Astrocyte (in vitro differentiated cells and primary cell): ENCODE measurements around the gene SUPT5H. TPM values are rescaled to one million over a fixed set of nuclear protein-coding genes. Genes with fewer than 3 reads are reported as not detected.

ENCODE experiments used
- DNase-seq: peaks from one replicate; pipeline ENCODE4 v3.0.0-alpha.2; 2010; ENCODE audit warnings: low read depth
- FAIRE-seq: peaks from 2 replicates; lab custom pipeline; 2011; peaks lifted over from hg19 to GRCh38; lab: Jason Lieb, UNC
- H2AFZ ChIP-seq: 2 replicates; pipeline ENCODE4 v1.6.0; 2012; ENCODE audit warnings: low read depth, low read length, inconsistent platforms
- H3K27ac ChIP-seq: 2 replicates; pipeline ENCODE4 v1.5.1; 2011; ENCODE audit warnings: low read depth, low read length, inconsistent platforms
- H3K27me3 ChIP-seq: 2 replicates; pipeline ENCODE4 v1.6.0; 2011; ENCODE audit warnings: low read length, inconsistent platforms; ENCODE audit not compliant: insufficient read depth
- H3K36me3 ChIP-seq: 2 replicates; pipeline ENCODE4 v1.5.1; 2011; ENCODE audit warnings: low read length, inconsistent platforms; ENCODE audit not compliant: insufficient read depth
- H3K4me1 ChIP-seq: 2 replicates; pipeline ENCODE4 v1.5.1; 2011; ENCODE audit warnings: low read length, inconsistent platforms; ENCODE audit not compliant: insufficient read depth
- H3K4me2 ChIP-seq: 2 replicates; pipeline ENCODE4 v1.6.0; 2012; ENCODE audit warnings: low read length, inconsistent platforms
- H3K4me3 ChIP-seq: 2 replicates; pipeline ENCODE4 v1.5.1; 2011; ENCODE audit warnings: low read depth, mild to moderate bottlenecking, low read length, inconsistent platforms; ENCODE audit not compliant: insufficient read depth
- H3K79me2 ChIP-seq: 2 replicates; pipeline ENCODE4 v1.6.0; 2012; ENCODE audit warnings: mild to moderate bottlenecking, low read length, inconsistent platforms; ENCODE audit not compliant: insufficient read depth
- H3K9ac ChIP-seq: 2 replicates; pipeline ENCODE4 v1.6.0; 2012; ENCODE audit warnings: mild to moderate bottlenecking, low read length, inconsistent platforms
- H3K9me3 ChIP-seq: 2 replicates; pipeline ENCODE4 v1.5.1; 2012; ENCODE audit warnings: low read depth, mild to moderate bottlenecking, low read length, inconsistent platforms; ENCODE audit not compliant: insufficient read depth
- H4K20me1 ChIP-seq: 2 replicates; pipeline ENCODE4 v1.6.0; 2012; ENCODE audit warnings: low read length, inconsistent platforms; ENCODE audit not compliant: insufficient read depth
- H3K27ac Mint-ChIP-seq: one replicate; pipeline ENCODE4 v1.8.0; 2021; ENCODE audit warnings: mild to moderate bottlenecking, mixed read lengths; ENCODE audit not compliant: unreplicated experiment
- H3K27me3 Mint-ChIP-seq: one replicate; pipeline ENCODE4 v1.8.0; 2021; ENCODE audit warnings: low read depth, mixed read lengths; ENCODE audit not compliant: unreplicated experiment
- H3K36me3 Mint-ChIP-seq: one replicate; pipeline ENCODE4 v1.8.0; 2021; ENCODE audit warnings: low read depth, mixed read lengths; ENCODE audit not compliant: unreplicated experiment
- H3K4me1 Mint-ChIP-seq: one replicate; pipeline ENCODE4 v1.8.0; 2021; ENCODE audit warnings: low read depth, mixed read lengths; ENCODE audit not compliant: unreplicated experiment
- H3K4me3 Mint-ChIP-seq: one replicate; pipeline ENCODE4 v1.8.0; 2021; ENCODE audit warnings: mild to moderate bottlenecking, moderate library complexity, mixed read lengths; ENCODE audit not compliant: unreplicated experiment
- H3K9me3 Mint-ChIP-seq: one replicate; pipeline ENCODE4 v1.8.0; 2021; ENCODE audit warnings: mild to moderate bottlenecking, mixed read lengths; ENCODE audit not compliant: unreplicated experiment
- CTCF ChIP-seq: IDR thresholded peaks from 2 replicates; pipeline ENCODE4 v1.5.1; 2011; ENCODE audit warnings: low read depth, mild to moderate bottlenecking, inconsistent platforms, low read length, moderate library complexity; ENCODE audit not compliant: insufficient read depth
- EZH2 ChIP-seq: IDR thresholded peaks from 2 replicates; pipeline ENCODE4 v1.6.1; 2012; ENCODE audit warnings: mild to moderate bottlenecking, low read length, inconsistent platforms; ENCODE audit not compliant: insufficient read depth
- microRNA-seq: library from miRNA; unstranded; fragments of <30 nt; microRNA quantifications from one replicate; pipeline ENCODE4 v1.2.0, GENCODE V29; 2020
- total RNA-seq: library from RNA; stranded (reverse); gene quantifications from 2 replicates; pipeline ENCODE4 v1.2.1, GENCODE V29; 2021

Gene SUPT5H
- total RNA-seq, 1 donor from 2014 or later = 171 TPM

- H3K4me3 ChIP-seq = no peak overlapping the region
- no peak overlapping the region for H2AFZ ChIP-seq
- no peaks in the 10 kb centered on the region for H3K79me2 ChIP-seq
- no peak overlapping the region for H3K27ac ChIP-seq
- DNase-seq (no peak), FAIRE-seq (no peak)
- peaks cover 1% of the 10 kb centered on the region for H4K20me1 ChIP-seq
- Mint-ChIP-seq H3K36me3 (peaks cover 2% of the 10 kb centered on the region), H3K4me1 (no peaks in the 10 kb centered on the region), H3K4me3 (no peak overlapping the region), H3K9me3 (no peaks in the 10 kb centered on the region), H3K27me3 (no peaks in the 10 kb centered on the region), H3K27ac (no peak overlapping the region)
- no peak overlapping the region for H3K9ac ChIP-seq
- H3K36me3 ChIP-seq = no peaks in the 10 kb centered on the region
- H3K9me3 ChIP-seq = no peaks in the 10 kb centered on the region
- TF ChIP-seq EZH2 (no peak), CTCF (no peak)
- no peak overlapping the region for H3K4me2 ChIP-seq
- no peaks in the 10 kb centered on the region for H3K4me1 ChIP-seq
- no peaks in the 10 kb centered on the region for H3K27me3 ChIP-seq
Measured at GRCh38 chr19:39524495-39524894, 79.1 kb downstream of the SUPT5H start.

- Mint-ChIP-seq H3K4me1 (no peaks in the 10 kb centered on the region), H3K9me3 (no peaks in the 10 kb centered on the region), H3K27ac (no peak overlapping the region), H3K27me3 (no peaks in the 10 kb centered on the region), H3K36me3 (peaks cover 2% of the 10 kb centered on the region), H3K4me3 (no peak overlapping the region)
- TF ChIP-seq CTCF = no peak
- TF ChIP-seq EZH2 = no peak
- Histone ChIP-seq H3K79me2 (no peaks in the 10 kb centered on the region), H3K9ac (no peak overlapping the region), H3K9me3 (no peaks in the 10 kb centered on the region), H3K36me3 (no peaks in the 10 kb centered on the region), H2AFZ (no peak overlapping the region), H3K4me2 (no peak overlapping the region), H3K4me3 (no peak overlapping the region), H3K27me3 (no peaks in the 10 kb centered on the region), H3K27ac (no peak overlapping the region), H4K20me1 (peaks cover 3% of the 10 kb centered on the region), H3K4me1 (no peaks in the 10 kb centered on the region)
- FAIRE-seq (no peak), DNase-seq (no peak)
Measured at GRCh38 chr19:39525205-39525604, 79.8 kb downstream of the SUPT5H start.

Small RNA genes within 50 kb of the gene (microRNA-seq; reads per million reads assigned to microRNA genes)
- not detected for gene MIR4530

Other genes with a start within 250 kb of the SUPT5H start
- not detected in 2 replicates for gene NCCRP1, start 248.6 kb upstream of the SUPT5H start, total RNA-seq
- not detected in 2 replicates for gene SYCN, start 241.3 kb upstream of the SUPT5H start, total RNA-seq
- not detected in 2 replicates for gene IFNL3, start 200.6 kb upstream of the SUPT5H start, total RNA-seq
- not detected in 2 replicates for gene IFNL4, start 196.7 kb upstream of the SUPT5H start, total RNA-seq
- gene IFNL2, start 177.2 kb upstream of the SUPT5H start, total RNA-seq = not detected in 2 replicates
- gene IFNL1, start 149.2 kb upstream of the SUPT5H start, total RNA-seq = 0.52 and 1.3 TPM in 2 replicates
- 1.5 and 2.0 TPM in 2 replicates for gene LRFN1, start 124.7 kb upstream of the SUPT5H start, total RNA-seq
- 0.79 and 1.1 TPM in 2 replicates for gene GMFG, start 109.5 kb upstream of the SUPT5H start, total RNA-seq
- gene SAMD4B, start 103.2 kb upstream of the SUPT5H start, total RNA-seq = 95.0 and 98.6 TPM in 2 replicates
- 42.0 and 43.2 TPM in 2 replicates for gene PAF1, start 54.5 kb upstream of the SUPT5H start, total RNA-seq
- 27.0 and 29.9 TPM in 2 replicates for gene MED29, start 54.2 kb upstream of the SUPT5H start, total RNA-seq
- gene ZFP36, start 38.7 kb upstream of the SUPT5H start, total RNA-seq = 21.6 and 28.0 TPM in 2 replicates
- gene PLEKHG2, start 32.9 kb upstream of the SUPT5H start, total RNA-seq = 101 and 102 TPM in 2 replicates
- gene RPS16, start 9.6 kb upstream of the SUPT5H start, total RNA-seq = 1,194 and 1,329 TPM in 2 replicates
- 85.3 and 97.2 TPM in 2 replicates for gene TIMM50, start 35.3 kb downstream of the SUPT5H start, total RNA-seq
- 0.84 and 0.89 TPM in 2 replicates for gene DLL3, start 53.4 kb downstream of the SUPT5H start, total RNA-seq
- gene SELENOV, start 69.6 kb downstream of the SUPT5H start, total RNA-seq = not detected in 2 replicates
- gene EID2B, start 87.3 kb downstream of the SUPT5H start, total RNA-seq = 2.1 and 2.6 TPM in 2 replicates
- 15.7 and 17.2 TPM in 2 replicates for gene EID2, start 94.6 kb downstream of the SUPT5H start, total RNA-seq
- gene LGALS13, start 156.9 kb downstream of the SUPT5H start, total RNA-seq = not detected in 2 replicates
- not detected in 2 replicates for gene LGALS16, start 210.3 kb downstream of the SUPT5H start, total RNA-seq